H1 (cell line): ENCODE measurements around the gene OPCML. TPM values are rescaled to one million over a fixed set of nuclear protein-coding genes. Genes with fewer than 3 reads are reported as not detected.

Source experiments
- CTCF ChIA-PET: fragments of 300-600 bp; sonication (Branson Sonifier 250); formaldehyde crosslinking; loops from one replicate; lab custom pipeline; 2021; ENCODE audit not compliant: partially characterized antibody; lab: Charles Lee
- POLR2A ChIA-PET: fragments of 300-600 bp; sonication (Branson Sonifier 250); formaldehyde crosslinking; loops from one replicate; lab custom pipeline; 2021; ENCODE audit warnings: inconsistent platforms; ENCODE audit not compliant: partially characterized antibody; lab: Charles Lee
- DNase-seq, 2 experiments: peaks; one replicate each; pipeline versions ENCODE4 v3.0.0 to v3.0.0-alpha.2; 2010 to 2022; ENCODE audit warnings: low spot score in 2 of 2, low read depth in 1 of 2, mixed read lengths in 1 of 2
- FAIRE-seq: peaks from 2 replicates; lab custom pipeline; 2011; peaks lifted over from hg19 to GRCh38; lab: Jason Lieb, UNC
- H2AFZ ChIP-seq: 2 replicates; pipeline ENCODE4 v1.8.1; 2012; ENCODE audit warnings: low read length, inconsistent platforms
- H2AK5ac ChIP-seq: 2 replicates; pipeline ENCODE4 v1.6.1; 2013; ENCODE audit warnings: low read depth, low read length
- H2BK120ac ChIP-seq: replicated peaks from 2 replicates; pipeline ENCODE3; 2013; ENCODE audit warnings: low read depth, low read length, inconsistent platforms
- H2BK12ac ChIP-seq: 2 replicates; pipeline ENCODE4 v1.6.1; 2013; ENCODE audit warnings: low read depth, low read length
- H2BK15ac ChIP-seq: 2 replicates; pipeline ENCODE4 v1.6.1; 2013; ENCODE audit warnings: low read length
- H2BK20ac ChIP-seq: 2 replicates; pipeline ENCODE4 v1.6.1; 2013; ENCODE audit warnings: low read length
- H2BK5ac ChIP-seq: 2 replicates; pipeline ENCODE4 v1.6.1; 2013; ENCODE audit warnings: low read depth, low read length
- H3K14ac ChIP-seq: 2 replicates; pipeline ENCODE4 v1.6.1; 2013; ENCODE audit warnings: inconsistent platforms; ENCODE audit not compliant: insufficient read length
- H3K18ac ChIP-seq: 2 replicates; pipeline ENCODE4 v1.6.1; 2013; ENCODE audit warnings: low read length; ENCODE audit errors: extremely low read depth
- H3K23ac ChIP-seq: 2 replicates; pipeline ENCODE4 v1.6.1; 2013; ENCODE audit warnings: inconsistent platforms; ENCODE audit not compliant: insufficient read length
- H3K23me2 ChIP-seq: 2 replicates; pipeline ENCODE4 v1.6.1; 2013; ENCODE audit warnings: low read depth, low read length
- H3K27ac ChIP-seq: 2 replicates; pipeline ENCODE4 v1.6.1; 2011; ENCODE audit warnings: low read depth, low read length, inconsistent platforms
- H3K27me3 ChIP-seq, 4 experiments: replicated peaks in 1 of 4; 1 replicate in 1 of 4; 2 replicates in 3 of 4; pipeline versions ENCODE4 v1.6.1 to v1.8.1; 2011 to 2013; ENCODE audit warnings: low read length in 3 of 4, mild to moderate bottlenecking in 3 of 4, inconsistent platforms in 2 of 4, mixed read lengths in 2 of 4, moderate library complexity in 1 of 4; ENCODE audit not compliant: control insufficient read depth in 3 of 4, insufficient read depth in 3 of 4; ENCODE audit errors: extremely low read depth in 1 of 4
- H3K36me3 ChIP-seq, 4 experiments: 2 replicates each; pipeline versions ENCODE4 v1.6.1 to v1.8.1; 2011 to 2013; ENCODE audit warnings: mild to moderate bottlenecking in 4 of 4, low read length in 3 of 4, moderate library complexity in 2 of 4, control low read depth in 1 of 4, inconsistent platforms in 1 of 4; ENCODE audit not compliant: insufficient read depth in 4 of 4, control insufficient read depth in 2 of 4
- H3K4ac ChIP-seq: replicated peaks from 2 replicates; pipeline ENCODE3; 2013; ENCODE audit warnings: low read length, low read depth, mixed read lengths, inconsistent platforms; ENCODE audit not compliant: insufficient read length
- H3K4me1 ChIP-seq, 4 experiments: replicated peaks in 1 of 4; 1 replicate in 1 of 4; 2 replicates in 3 of 4; pipeline versions ENCODE4 v1.6.1 to v1.8.1; 2011 to 2013; ENCODE audit warnings: low read length in 3 of 4, inconsistent platforms in 2 of 4, mixed read lengths in 1 of 4; ENCODE audit not compliant: insufficient read depth in 4 of 4, control insufficient read depth in 3 of 4
- H3K4me2 ChIP-seq, 2 experiments: 2 replicates each; pipeline versions ENCODE4 v1.6.1 to v1.8.1; 2011 to 2013; ENCODE audit warnings: low read depth in 2 of 2, low read length in 2 of 2, control low read depth in 1 of 2, inconsistent platforms in 1 of 2, mild to moderate bottlenecking in 1 of 2; ENCODE audit not compliant: insufficient read depth in 1 of 2
- H3K4me3 ChIP-seq, 4 experiments: fragments of 200-600, 300-600 bp in 1 of 4; sonication (generic), shearing (Covaris generic), sonication (Bioruptor Twin) in 1 of 4; 2 replicates each; pipeline versions ENCODE4 v1.5.1 to v1.8.1; 2011 to 2016; ENCODE audit warnings: low read length in 4 of 4, low read depth in 3 of 4, control low read depth in 2 of 4, inconsistent platforms in 2 of 4, mild to moderate bottlenecking in 2 of 4, mixed read lengths in 1 of 4, moderate library complexity in 1 of 4; ENCODE audit not compliant: insufficient read depth in 2 of 4; ENCODE audit errors: extremely low read depth in 1 of 4
- H3K56ac ChIP-seq: replicated peaks from 2 replicates; pipeline ENCODE3; 2013; ENCODE audit warnings: low read depth, mild to moderate bottlenecking, mixed read lengths, low read length, inconsistent platforms; ENCODE audit not compliant: insufficient read length
- H3K79me1 ChIP-seq: 2 replicates; pipeline ENCODE4 v1.6.1; 2013; ENCODE audit warnings: low read depth, low read length, control low read depth
- H3K79me2 ChIP-seq, 2 experiments: 2 replicates each; pipeline versions ENCODE4 v1.6.1 to v1.8.1; 2012 to 2013; ENCODE audit warnings: low read length in 2 of 2, mild to moderate bottlenecking in 2 of 2, inconsistent platforms in 1 of 2; ENCODE audit not compliant: insufficient read depth in 2 of 2, control insufficient read depth in 1 of 2
- H3K9ac ChIP-seq, 4 experiments: replicated peaks in 1 of 4; 1 replicate in 1 of 4; 2 replicates in 3 of 4; pipeline versions ENCODE4 v1.6.1 to v1.8.1; 2011 to 2013; ENCODE audit warnings: low read depth in 3 of 4, low read length in 3 of 4, control low read depth in 2 of 4, mild to moderate bottlenecking in 2 of 4, moderate library complexity in 2 of 4, inconsistent platforms in 1 of 4; ENCODE audit errors: extremely low read depth in 1 of 4
- H3K9me3 ChIP-seq, 2 experiments: 2 replicates each; pipeline versions ENCODE4 v1.6.1 to v1.8.1; 2012 to 2013; ENCODE audit warnings: mild to moderate bottlenecking in 2 of 2, moderate library complexity in 2 of 2, control low read depth in 1 of 2, inconsistent platforms in 1 of 2, low read depth in 1 of 2, low read length in 1 of 2, mixed read lengths in 1 of 2; ENCODE audit not compliant: insufficient read depth in 2 of 2
- H4K20me1 ChIP-seq, 2 experiments: replicated peaks in 1 of 2; 2 replicates each; pipeline versions ENCODE3 to v1.8.1; 2011 to 2013; ENCODE audit warnings: inconsistent platforms in 2 of 2, low read length in 2 of 2, mild to moderate bottlenecking in 1 of 2; ENCODE audit not compliant: insufficient read depth in 2 of 2, control insufficient read depth in 1 of 2
- H4K5ac ChIP-seq: 2 replicates; pipeline ENCODE4 v1.6.1; 2013; ENCODE audit warnings: low read length, low read depth, mixed read lengths, inconsistent platforms; ENCODE audit not compliant: insufficient read length
- H4K8ac ChIP-seq: 2 replicates; pipeline ENCODE4 v1.8.0; 2013; ENCODE audit warnings: mild to moderate bottlenecking, moderate library complexity, low read length, inconsistent platforms; ENCODE audit not compliant: insufficient read depth; ENCODE audit errors: extremely low read depth
- H4K91ac ChIP-seq: replicated peaks from 2 replicates; pipeline ENCODE3; 2013; ENCODE audit warnings: low read length, mixed read lengths, inconsistent platforms; ENCODE audit not compliant: insufficient read length
- CBX8 ChIP-seq: fragments of 300-800, 300-1000 bp; sonication (generic); IDR thresholded peaks from 2 replicates; pipeline ENCODE4 v1.7.1; 2016; ENCODE audit warnings: low read depth, low read length, borderline replicate concordance
- CEBPB ChIP-seq: IDR thresholded peaks from 2 replicates; pipeline ENCODE4 v1.6.1; 2012; ENCODE audit warnings: low read depth, low read length
- EP300 ChIP-seq, 2 experiments: IDR thresholded peaks; 1 replicate in 1 of 2; 2 replicates in 1 of 2; pipeline ENCODE4 v1.6.1; 2011 to 2012; ENCODE audit warnings: low read depth in 2 of 2, low read length in 2 of 2, mild to moderate bottlenecking in 2 of 2, borderline replicate concordance in 1 of 2, inconsistent platforms in 1 of 2, moderate library complexity in 1 of 2
- NRF1 ChIP-seq: IDR thresholded peaks from 2 replicates; pipeline ENCODE4 v1.6.1; 2011; ENCODE audit warnings: mild to moderate bottlenecking, low read depth, low read length, improper control_type of control experiment
- SP2 ChIP-seq: IDR thresholded peaks from 2 replicates; pipeline ENCODE4 v1.6.1; 2012; ENCODE audit warnings: mild to moderate bottlenecking, low read length, inconsistent platforms
- TBP ChIP-seq: IDR thresholded peaks from 2 replicates; pipeline ENCODE4 v1.6.1; 2011; ENCODE audit warnings: low read depth, low read length, improper control_type of control experiment
- WGBS, 2 experiments: shearing (Covaris generic) in 1 of 2; methylation state at CpG; one replicate each; pipeline versions ENCODE4 v1.1.6 to v1.1.7; 2013 to 2015; ENCODE audit warnings: low lambda C conversion rate in 2 of 2, mixed read lengths in 2 of 2, inconsistent platforms in 1 of 2, low coverage in 1 of 2, missing lambda C conversion rate in 1 of 2; ENCODE audit not compliant: insufficient replicate concordance in 2 of 2, insufficient coverage in 1 of 2, insufficient read length in 1 of 2; ENCODE audit errors: extremely low coverage in 1 of 2, missing lambda C conversion rate in 1 of 2; 5-methylcytosine and 5-hydroxymethylcytosine counted together
- polyA plus RNA-seq, 7 experiments: library from polyadenylated mRNA; depleted of rRNA in 3 of 7; stranded (reverse) in 5 of 7; unstranded in 2 of 7; fragments of >200 nt in 5 of 7; fragments of 200-250 nt in 2 of 7; gene quantifications; 1 replicate in 5 of 7; 2 replicates in 1 of 7; 4 replicates in 1 of 7; pipeline versions ENCODE4 v1.2.1 to v1.2.3, GENCODE V29; 2011 to 2013; ENCODE audit warnings: missing spikeins in 2 of 7, mixed read lengths in 2 of 7
- total RNA-seq: library from RNA; stranded (reverse); fragmentation: NEBNext Ultra II Directional; extraction: Animal tissue kit (Norgen Biotek cat#: 25700); gene quantifications from 2 replicates; pipeline ENCODE4 v1.2.1, GENCODE V29; 2021

The OPCML gene
- total and polyA plus RNA-seq, 2 of the 8 experiments (the other 6 are each of a cell fraction or from before 2014, with no cell fraction given), result 2.3 to 3.1 TPM

DNA sequence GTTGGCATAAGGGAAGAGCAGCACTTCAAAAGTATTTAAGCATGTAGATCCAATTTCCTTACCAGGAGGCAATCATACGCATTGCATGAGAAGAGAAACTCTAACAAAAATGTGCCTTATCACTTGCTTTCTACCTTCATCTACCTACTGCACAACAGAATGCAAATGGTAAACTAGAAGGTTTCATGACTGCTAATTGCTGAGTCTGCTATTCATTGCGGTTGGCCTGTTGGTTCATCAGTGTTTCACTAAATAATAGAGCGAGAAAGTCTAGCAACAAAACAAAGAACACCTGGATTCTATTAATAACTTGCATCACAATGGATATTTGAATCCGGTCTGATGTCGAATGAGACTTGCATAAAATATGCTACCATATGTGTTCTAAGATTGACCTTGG lies 229.0 kb downstream of the OPCML start:
- Histone ChIP-seq H2BK15ac (no peak overlapping the region), H2AFZ (no peak overlapping the region), H3K9ac (no peak overlapping the region), H4K8ac (no peak overlapping the region), H3K79me2 (no peaks in the 10 kb centered on the region), H2BK120ac (no peak overlapping the region), H2AK5ac (no peak overlapping the region), H4K91ac (no peak overlapping the region), H3K18ac (no peak overlapping the region), H3K14ac (no peak overlapping the region), H3K4me3 (no peak overlapping the region)
- CTCF ChIA-PET, result no interaction called here
- no peak for TF ChIP-seq SP2
- no peak for TF ChIP-seq EP300 (IDR thresholded peaks at IDR 0.05; ENCODE audit: borderline replicate concordance in 1 of 2, low read depth in 2 of 2, low read length in 2 of 2)
- TF ChIP-seq NRF1, result no peak
- TF ChIP-seq CEBPB, result no peak
- TF ChIP-seq TBP, result no peak
- no peak for TF ChIP-seq CBX8
- TF ChIP-seq, all 59 proteins: peak for 0
- Histone ChIP-seq H3K56ac (no peak overlapping the region), H3K36me3 (no peaks in the 10 kb centered on the region), H3K4me1 (peaks cover 0 to 3% (median 0%) of the 10 kb centered on the region in 4 experiments; a peak in 1 of 7 replicates), H4K5ac (no peak overlapping the region), H3K4ac (no peak overlapping the region), H2BK20ac (no peak overlapping the region), H2BK5ac (no peak overlapping the region), H4K20me1 (no peaks in the 10 kb centered on the region), H3K27ac (no peak overlapping the region), H3K23me2 (no peaks in the 10 kb centered on the region), H3K23ac (no peak overlapping the region), H3K27me3 (no peaks in the 10 kb centered on the region), H3K9me3 (no peaks in the 10 kb centered on the region), H2BK12ac (no peak overlapping the region), H3K4me2 (no peak overlapping the region), H3K79me1 (no peaks in the 10 kb centered on the region)
- 94% methylated on average over 5 of the region's 5 CpGs; no CpG with 5 or more reads in 1 of the 2 experiments for WGBS, 2 experiments
- DNase-seq (no peak), FAIRE-seq (no peak)
- POLR2A ChIA-PET, result no interaction called here
